ENCODE data around the gene ATG9B. TPM values are rescaled to one million over a fixed set of nuclear protein-coding genes. Genes with fewer than 3 reads are reported as not detected.

The ATG9B gene
- total RNA-seq, 4 donors from 2014 or later: not detected

DNA sequence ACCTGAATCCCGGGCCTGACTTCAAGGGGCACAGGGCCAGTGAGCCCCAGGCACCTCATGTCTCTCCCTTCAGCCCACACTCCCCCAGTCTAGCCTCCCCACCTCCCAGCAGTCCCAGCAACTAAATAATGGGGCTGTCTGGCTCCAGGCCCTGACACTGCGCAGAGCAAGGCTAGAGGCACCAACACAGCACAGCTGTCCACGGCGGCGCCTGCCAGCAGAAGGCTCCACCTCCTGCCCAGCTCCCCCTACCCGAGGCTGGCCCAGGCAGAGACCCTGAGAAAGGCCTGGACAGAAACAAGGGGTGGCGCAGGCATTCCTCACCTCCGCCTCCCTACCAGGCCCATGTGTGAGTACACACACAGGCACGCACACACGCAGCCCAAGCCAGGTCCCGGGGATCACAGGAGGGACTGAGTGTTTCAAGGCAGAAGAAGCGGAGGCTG lies 52.2 kb downstream of the ATG9B start:
- TF ChIP-seq, protein P1, sequence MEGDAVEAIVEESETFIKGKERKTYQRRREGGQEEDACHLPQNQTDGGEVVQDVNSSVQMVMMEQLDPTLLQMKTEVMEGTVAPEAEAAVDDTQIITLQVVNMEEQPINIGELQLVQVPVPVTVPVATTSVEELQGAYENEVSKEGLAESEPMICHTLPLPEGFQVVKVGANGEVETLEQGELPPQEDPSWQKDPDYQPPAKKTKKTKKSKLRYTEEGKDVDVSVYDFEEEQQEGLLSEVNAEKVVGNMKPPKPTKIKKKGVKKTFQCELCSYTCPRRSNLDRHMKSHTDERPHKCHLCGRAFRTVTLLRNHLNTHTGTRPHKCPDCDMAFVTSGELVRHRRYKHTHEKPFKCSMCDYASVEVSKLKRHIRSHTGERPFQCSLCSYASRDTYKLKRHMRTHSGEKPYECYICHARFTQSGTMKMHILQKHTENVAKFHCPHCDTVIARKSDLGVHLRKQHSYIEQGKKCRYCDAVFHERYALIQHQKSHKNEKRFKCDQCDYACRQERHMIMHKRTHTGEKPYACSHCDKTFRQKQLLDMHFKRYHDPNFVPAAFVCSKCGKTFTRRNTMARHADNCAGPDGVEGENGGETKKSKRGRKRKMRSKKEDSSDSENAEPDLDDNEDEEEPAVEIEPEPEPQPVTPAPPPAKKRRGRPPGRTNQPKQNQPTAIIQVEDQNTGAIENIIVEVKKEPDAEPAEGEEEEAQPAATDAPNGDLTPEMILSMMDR (IDR thresholded peaks at IDR 0.05; ENCODE audit: low read depth): no peak

DNA sequence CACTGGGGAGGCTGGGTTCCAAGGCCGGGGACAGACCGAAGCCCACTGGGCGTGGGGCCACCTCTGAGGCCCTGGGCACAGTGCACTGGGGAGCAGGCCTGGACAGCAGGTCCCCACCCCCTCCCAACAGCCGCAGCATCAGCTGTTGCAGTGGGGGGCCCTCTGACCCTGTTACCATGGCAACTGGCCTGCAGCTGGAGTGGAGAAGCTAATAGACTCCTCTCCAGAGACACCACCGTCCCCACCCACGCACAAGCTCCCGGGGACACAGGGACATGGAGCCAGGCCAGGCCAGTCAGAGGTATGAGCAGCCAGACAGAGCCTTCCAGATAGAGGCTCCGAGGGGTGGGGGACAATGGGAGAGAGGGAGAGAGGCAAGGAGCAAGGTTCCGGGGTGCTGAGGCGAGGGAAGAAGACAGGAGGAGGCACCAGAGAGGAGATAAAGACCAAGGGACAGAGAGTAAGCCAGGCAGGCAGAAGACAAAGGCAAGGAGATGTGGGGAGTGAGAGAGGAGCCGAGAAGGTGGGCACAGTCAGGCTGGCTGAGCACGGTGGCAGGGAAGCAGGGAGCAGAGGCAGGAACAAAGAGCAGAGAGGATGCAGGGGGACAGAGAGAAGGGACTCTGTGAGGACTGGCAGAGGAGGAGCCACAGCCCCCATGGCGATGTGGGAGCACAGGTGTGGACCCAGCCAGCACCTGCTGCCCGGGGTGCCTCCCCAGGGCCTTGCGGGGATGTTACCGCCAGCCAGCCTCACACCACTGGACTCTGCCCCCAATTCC lies 52.9 kb downstream of the ATG9B start:
- TF ChIP-seq, protein P1 (IDR thresholded peaks at IDR 0.05; ENCODE audit: low read depth): no peak

DNA sequence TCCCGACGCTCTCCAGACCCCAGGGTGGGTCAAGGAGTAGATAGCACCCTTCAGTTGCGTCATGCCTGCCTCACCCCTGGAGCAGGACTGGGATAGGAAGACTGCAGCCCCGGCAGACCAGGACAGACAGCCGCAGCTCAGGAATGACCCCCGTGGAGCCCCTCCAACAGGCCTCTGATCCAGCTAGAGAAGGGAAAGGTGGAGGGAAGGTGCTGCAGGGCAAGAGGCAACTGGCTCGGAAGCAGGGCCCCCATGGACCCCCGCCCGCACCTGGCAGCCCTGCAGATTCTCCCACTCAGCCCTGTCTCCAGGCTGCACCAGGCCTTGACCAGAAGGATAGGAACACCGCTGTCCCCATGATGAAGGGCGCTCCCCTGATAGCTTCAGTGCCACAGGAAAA lies 53.9 kb downstream of the ATG9B start:
- TF ChIP-seq, protein P1 (IDR thresholded peaks at IDR 0.05; ENCODE audit: low read depth): no peak

DNA sequence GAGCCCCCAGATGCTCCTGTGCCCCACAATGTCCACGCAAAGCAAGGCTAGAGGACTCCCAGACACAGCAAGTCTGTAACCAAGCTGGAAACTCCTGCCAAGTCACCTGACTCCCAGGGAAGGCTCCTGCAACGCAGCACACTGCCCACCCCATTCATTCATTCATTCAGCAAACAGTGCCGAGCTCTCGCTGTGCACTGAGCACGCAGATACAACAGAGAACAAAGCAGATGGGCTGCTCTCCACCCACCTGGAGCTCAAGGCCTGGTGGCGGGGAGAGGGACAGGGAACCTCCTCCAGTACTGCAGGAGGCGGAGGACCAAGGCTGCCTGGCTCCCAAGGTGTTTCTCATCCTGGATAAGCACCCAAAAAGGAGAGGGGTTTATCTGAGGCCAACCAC lies 54.8 kb downstream of the ATG9B start:
- TF ChIP-seq, protein P1 (IDR thresholded peaks at IDR 0.05; ENCODE audit: low read depth): no peak

DNA sequence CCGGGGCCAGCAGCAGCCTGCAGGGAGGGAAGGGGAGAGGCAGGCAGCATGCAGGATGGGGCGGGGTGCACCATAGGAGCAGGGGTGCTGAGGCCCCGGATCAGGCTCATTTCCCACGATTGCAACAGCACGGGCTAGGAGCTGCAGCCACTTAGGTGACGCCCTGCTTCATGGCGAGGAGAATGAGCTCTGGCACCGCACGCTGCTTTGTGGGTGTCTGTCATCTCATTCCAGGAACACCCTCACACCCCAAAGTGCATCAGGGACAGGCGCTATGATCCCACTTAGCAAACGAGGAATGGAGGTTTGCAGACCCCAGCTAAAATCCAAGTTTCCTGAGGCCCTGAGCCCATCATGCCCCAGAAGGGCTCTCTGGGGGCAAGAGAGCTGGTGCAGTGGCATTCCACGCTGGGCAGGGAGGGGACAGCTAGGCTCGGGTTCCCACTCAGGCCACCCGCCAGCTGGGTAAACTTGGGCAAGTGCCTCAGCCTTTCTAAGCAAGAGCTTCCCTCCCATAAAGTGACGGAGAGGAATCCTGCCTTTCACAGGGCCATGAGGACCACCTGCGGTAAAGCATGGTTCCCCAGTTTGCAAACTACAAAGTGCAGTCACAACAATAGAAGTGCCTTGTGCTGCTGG lies 55.4 kb downstream of the ATG9B start:
- TF ChIP-seq, protein P1 (IDR thresholded peaks at IDR 0.05; ENCODE audit: low read depth): no peak

DNA sequence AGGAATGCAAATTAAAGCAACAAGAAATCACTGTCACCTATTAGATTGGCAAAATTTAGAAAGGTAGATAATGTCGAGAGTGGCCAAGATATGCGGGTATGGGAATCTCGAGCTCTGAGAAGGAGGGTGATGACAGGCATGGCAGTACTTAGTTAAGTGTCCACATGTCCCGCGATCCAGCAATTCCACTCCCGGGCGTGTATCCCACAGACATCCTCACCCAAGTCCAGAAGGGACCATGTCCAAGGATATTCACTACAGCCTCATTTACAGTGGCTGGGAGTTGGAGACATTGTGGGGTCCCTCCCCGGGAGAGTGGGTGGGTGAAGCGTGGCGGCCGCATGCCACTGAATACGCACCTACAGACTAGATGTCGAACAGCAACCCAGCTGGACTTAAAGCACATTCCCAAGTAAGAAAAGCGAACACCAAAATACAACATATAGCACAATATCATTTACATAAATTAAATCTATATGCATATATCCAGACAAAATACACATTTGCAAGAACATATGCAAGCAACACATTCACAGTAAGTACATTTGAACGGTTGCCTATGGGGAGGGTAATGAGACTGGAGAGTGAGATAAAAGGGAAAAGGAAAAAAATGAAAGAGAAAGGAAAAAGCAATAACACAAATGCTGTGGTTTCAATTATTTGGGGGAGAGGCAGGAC lies 56.1 kb downstream of the ATG9B start:
- TF ChIP-seq, protein P1 (IDR thresholded peaks at IDR 0.05; ENCODE audit: low read depth): no peak

DNA sequence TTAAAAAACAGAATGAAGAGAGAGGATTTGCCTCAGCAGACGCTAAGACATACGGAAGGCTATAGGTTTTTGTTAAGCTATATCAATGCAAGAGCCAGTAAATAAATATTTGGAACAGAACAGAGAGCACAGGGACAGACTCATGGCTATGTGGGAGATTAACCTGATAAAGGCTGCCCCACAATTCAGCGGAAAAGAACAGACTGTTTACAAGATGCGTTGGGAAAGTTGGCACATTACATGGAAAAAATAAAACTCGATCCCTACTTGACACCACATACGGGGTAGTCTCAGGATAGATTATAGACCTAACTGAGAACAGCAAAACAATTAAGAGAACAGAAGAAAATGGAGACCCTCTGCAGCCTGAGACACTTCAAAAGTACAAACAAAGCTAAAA lies 56.9 kb downstream of the ATG9B start:
- TF ChIP-seq, protein P1 (IDR thresholded peaks at IDR 0.05; ENCODE audit: low read depth): no peak

Data from subcutaneous adipose tissue (tissue), 4 donors.